GM11168 (cell line): ENCODE results near the gene SLC9A8.

Source experiments
- in situ Hi-C: fragments of 300-500 bp; cut with MboI; formaldehyde crosslinking; loops from one replicate; pipeline ENCODE4 v1.12.0; 2022; ENCODE audit warnings: low sequenced_read_pairs; ENCODE audit not compliant: unreplicated experiment

SLC9A8 gene

DNA sequence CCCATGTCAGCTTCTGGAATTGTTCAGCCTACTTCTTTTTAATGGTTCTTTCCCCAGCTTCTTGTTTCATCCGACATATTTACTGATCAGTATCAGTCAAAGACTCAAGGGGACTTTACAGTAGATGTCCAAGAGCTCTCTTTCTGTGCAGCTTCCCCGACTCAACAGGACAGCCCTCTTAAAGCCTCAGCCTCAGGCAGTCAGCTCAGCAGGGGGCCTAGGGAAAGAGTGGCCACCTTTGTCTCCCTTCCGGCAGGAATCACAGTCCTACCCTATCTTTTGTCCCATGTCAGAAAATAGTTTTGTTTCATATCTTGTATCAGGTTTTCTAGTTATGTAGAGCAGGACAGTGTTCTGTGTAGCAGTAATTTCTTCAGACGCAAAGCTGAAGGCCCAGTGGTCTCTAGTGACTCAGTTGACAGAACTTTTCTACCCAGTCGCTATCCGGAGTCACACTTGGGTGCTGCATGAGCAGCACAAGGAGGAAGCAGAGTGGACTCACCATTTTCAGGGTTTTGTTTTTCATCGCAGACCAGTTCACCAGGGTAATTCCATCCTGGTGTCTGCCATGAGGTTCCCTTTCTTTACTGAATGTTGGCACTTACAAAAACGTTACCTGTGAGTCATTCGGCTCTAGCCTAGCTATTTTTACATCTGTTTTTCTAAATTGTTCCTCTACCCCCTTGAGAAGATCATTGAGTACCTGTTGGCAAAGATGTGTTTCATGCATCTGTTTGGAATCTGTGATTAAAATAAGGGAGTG, 55.0 kb downstream of the SLC9A8 start:
- in situ Hi-C loops = loop anchor here (25.0 kb wide), 1 partner anchor 530 kb away; no protein-coding TSS in a partner anchor

DNA sequence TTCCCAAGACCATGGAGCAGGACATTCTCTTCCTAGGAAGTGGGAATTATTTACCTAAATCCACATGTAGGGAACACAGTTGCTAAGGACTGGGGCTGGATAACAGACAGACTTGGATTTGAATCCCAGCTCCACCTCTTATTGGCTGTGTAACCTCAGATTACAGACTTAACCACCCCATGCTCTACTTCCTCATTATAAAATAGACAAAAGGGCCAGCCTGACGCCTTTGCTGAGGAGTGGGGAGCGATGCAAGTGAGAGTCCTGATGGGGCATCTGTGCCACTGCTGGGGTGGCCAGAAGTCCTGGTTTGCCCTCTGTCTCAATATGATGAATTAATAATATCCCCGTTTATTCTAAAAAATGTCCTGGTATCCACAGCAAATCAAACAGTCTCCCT, 55.9 kb downstream of the SLC9A8 start:
- in situ Hi-C loops = loop anchor here (25.0 kb wide), 1 partner anchor 531 kb away; no protein-coding TSS in a partner anchor

DNA sequence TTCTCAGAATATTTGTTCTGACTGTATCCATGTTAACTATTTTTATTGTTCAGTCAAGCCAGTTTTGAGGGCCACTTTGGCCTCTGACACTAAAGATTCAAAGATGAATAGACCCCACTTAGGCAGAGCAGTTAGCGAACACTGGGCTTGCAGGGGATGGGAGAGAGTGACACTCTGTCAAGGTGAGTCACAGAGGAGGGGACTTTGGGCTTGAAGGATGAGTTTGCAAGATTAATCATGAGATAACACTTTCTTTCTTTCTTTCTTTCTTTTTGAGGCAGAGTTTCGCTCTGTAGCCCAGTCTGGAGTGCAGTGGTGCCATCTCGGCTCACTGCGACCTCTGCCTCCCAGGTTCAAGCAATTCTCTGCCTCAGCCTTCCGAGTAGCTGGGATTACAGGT, 56.3 kb downstream of the SLC9A8 start:
- in situ Hi-C loops = loop anchor here (25.0 kb wide), 1 partner anchor 532 kb away; no protein-coding TSS in a partner anchor

DNA sequence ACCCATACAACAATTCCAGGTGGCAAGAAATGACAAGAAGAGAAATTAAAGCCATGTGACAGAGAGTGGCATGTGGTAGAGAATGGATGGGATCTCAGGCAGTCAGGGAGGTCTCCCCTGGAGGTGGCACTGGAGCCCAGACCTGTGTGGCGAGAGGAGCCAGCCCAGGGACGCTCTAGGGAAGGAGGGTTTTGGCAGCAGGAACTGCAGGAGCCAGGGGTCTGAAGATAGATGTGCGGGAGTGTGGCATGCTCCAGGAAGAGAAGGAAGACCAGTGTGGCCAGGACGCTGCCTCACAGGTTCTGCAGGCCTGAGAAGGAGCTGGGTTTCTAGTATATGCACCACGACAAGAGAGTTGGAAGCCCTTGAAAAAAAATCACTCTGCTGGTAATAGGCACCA, 57.6 kb downstream of the SLC9A8 start:
- in situ Hi-C loops = loop anchor here (25.0 kb wide), 1 partner anchor 533 kb away; no protein-coding TSS in a partner anchor

DNA sequence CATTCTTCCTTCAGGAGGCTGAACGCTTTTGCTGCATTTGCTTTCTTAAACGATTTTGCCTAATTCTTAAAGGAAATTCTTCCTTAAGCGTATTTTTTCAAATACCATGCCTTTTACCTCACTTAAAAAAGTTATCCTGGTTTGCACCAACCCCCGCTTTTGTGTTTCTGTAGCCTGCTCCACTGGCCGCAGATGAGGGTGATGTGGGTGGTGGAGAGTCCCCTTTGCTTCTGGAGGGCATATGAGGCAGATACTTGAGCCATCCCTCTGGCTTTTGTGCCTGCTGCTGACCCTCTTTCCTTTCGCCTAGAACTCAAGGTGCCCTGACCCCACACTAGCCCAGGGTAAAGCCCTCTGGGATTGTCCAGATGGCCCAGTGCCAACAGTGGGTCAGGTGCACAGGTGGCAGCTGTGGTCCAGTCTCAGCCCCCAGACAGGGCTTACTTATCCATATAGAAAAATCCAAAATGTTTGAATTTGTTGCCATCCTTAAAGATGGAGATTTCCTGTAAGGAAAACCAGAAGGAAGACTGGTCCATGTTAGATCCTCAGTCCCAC, 58.8 kb downstream of the SLC9A8 start:
- in situ Hi-C loops = loop anchor here (25.0 kb wide), 1 partner anchor 534 kb away; no protein-coding TSS in a partner anchor

DNA sequence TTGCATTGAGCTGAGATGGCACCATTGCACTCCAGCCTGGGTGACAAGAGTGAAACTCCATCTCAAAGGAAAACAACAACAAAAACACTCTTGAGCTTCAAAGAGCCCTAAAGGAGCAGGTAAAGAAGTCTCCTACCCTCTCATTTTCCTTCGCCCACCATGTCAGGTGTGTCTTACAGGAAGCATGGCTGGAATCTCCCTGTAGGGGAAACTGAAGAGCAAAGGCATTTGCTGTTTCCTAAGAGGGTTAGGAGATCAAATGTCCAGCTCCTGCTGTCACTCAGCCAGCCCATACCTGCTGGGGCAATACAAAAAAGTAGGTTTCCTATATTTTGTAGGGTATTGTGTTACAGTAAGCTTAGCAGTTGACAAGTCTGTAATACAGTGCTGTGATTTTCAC, 59.4 kb downstream of the SLC9A8 start:
- in situ Hi-C loops = loop anchor here (25.0 kb wide), 1 partner anchor 535 kb away; no protein-coding TSS in a partner anchor

DNA sequence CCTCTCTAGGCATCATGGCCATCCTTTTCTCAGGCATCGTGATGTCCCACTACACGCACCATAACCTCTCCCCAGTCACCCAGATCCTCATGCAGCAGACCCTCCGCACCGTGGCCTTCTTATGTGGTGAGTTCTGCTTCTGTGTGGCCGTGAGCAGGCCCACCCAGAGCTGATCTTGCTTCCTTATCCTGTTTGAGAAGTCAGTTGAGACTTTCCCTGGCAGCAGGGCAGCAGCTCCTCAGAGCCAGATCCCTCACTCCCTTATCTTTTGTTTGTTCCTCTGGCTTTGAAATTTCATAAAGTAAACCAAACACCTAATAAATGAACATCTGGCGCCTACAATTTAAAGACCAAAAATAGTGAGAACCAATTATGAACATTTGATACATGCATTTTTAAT, 62.1 kb downstream of the SLC9A8 start:
- in situ Hi-C loops = loop anchor here (25.0 kb wide), 1 partner anchor 537 kb away; no protein-coding TSS in a partner anchor

DNA sequence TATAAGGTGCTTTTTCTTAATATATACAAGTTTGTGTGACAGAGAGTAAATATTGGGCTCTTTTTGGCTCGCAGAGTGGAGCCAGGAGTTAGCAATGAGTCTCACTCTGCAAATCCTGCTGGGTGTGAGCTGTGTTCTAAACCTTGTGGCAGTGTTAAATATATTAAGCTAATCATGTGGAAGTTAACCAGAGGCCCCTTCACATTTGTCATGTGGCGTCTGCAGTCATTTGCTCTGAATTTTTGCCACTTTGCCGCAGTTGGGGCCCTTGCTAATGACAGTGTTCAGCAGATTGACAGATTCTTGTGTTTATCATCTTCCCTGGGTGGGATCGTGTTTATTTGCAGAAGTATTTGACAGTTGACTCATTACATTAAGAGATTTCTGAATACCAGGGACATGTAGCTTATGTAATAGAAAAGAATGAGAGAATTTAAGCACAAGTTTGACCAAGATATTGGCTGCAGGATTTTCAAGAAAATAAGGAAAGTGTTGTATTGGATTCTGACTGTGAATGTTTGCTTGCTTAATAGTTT, 64.8 kb downstream of the SLC9A8 start:
- in situ Hi-C loops = no loop called here

DNA sequence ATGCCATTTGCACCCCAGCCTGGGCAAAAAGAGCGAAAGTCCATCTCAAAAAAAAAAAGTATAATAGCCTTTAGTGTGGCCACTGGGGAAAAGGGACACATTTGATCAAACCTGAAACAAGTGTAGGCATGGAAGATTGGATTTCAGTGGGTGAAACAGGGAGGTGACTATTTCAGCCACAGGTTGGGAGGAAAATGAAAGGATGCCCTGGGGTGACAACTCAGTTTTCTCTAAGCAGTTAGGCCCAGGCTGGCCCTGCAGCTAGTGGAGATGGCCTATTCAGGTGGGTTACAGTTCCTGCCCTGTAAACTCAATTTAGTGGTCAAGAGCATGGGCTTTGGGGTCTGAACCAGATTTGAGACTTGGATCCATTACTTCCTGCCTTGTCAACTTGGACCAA, 66.3 kb downstream of the SLC9A8 start:
- in situ Hi-C loops = no loop called here

DNA sequence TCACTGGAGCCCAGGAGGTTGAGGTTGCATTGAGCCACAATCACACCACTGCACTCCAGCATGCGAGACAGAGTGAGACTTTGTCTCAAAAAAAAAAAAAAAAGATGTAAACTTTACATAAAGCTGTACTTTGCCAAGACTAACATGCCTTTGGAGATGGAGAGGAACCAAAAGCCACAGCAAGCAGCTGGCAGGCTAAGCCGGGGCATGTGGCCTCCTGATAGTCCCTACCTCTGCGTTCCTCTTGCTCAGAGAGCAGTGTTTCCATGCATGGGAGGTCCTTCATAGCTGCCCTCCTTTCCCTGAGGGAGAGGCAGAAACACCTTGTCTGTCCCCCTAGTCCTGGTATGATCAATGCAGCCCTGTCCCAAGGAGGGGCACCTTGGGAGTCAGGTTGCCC, 67.5 kb downstream of the SLC9A8 start:
- in situ Hi-C loops = no loop called here

DNA sequence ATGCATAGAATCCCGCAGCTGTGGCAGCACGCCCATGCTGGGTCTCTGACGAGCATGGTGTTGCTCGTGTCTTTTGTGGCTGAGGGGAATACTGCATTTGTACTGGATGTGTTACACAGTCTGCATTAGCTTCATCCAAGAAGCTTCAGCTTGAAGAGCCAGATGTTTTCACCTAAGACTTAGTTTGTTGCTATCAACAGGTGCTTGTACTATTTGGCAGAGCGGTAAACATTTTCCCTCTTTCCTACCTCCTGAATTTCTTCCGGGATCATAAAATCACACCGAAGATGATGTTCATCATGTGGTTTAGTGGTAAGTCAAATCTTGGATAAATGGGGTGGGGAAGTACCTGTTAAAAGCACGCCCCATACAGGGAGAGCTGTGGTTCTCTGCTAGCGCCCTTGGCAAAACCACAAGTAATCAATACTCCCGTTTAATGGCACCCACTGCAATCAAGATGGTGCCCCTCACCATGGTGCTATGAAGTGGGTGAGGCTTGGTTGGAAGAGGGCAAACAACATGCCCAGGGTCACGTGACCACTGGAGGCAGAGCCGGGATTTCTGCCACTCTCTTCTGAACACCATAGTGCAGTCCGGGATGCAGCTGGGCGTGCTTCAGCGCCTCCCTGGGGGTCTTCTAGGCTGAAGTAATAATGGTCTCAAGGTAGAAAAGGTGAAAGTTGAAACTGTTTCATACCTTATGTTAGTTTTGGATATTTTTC, 68.3 kb downstream of the SLC9A8 start:
- in situ Hi-C loops = no loop called here

DNA sequence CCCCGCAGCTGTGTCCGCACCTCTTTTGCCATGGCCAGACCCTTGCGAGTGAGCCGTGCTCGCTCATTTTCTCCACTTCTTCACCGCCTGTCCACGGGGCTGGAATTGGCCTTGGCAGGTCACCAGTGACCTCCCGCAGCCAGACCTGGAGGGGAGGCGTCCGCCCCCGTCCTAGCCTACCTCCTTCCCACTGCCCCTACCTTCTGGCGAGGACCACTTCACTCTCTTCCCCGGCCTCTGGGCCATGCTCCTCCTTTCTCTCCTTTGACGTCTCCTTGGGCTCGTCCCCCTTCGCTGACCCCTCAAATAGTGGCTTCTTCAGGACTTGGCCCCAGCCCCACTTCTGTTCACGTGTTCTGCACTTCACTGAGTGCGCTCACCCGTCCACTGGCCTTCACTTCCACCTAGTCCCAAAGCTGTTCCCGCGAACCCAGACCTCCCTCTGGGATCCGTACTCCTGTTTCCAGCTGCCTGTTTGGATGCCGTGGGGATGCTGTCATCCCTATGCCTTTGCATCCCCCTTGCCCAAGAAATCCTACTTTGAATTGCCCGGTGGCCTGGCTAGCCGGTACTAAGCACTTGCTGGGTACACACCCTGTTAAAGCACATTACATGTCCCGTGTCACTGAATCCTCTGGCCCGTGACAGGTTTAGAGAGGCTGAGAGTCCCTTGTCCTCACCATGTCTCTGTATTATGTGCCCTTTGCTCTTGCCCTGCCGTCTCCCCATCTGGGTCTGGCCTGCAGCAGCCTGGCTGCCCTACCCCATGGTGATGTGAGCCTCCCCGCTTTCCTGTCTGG, 69.7 kb downstream of the SLC9A8 start:
- in situ Hi-C loops = no loop called here

DNA sequence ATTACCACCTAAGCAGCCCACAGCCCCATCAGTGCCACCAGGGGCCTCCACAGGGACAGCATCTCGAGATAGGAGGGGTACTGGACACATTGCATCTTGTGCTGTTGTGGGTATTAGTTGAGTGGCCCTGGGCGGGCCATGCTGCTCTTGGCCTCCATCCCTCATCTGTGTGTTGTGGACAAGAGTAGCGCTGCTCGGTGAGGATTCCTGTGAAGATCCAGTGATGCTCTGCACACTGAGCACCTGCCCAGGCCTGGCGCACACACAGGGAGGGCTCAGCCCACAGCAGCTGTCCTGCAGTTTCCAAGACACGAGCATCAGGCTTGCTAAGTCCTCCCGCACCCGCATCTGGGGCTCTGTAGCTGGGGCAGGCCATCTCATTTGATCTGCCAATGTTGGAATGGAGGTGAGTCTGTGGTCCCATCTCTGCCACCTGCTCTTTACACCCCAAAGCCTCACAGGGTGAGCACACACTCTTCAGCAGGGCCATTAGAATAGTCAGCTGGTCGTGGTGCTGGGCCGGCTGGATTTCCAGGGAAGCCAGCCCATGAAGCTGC, 70.7 kb downstream of the SLC9A8 start:
- in situ Hi-C loops = no loop called here

DNA sequence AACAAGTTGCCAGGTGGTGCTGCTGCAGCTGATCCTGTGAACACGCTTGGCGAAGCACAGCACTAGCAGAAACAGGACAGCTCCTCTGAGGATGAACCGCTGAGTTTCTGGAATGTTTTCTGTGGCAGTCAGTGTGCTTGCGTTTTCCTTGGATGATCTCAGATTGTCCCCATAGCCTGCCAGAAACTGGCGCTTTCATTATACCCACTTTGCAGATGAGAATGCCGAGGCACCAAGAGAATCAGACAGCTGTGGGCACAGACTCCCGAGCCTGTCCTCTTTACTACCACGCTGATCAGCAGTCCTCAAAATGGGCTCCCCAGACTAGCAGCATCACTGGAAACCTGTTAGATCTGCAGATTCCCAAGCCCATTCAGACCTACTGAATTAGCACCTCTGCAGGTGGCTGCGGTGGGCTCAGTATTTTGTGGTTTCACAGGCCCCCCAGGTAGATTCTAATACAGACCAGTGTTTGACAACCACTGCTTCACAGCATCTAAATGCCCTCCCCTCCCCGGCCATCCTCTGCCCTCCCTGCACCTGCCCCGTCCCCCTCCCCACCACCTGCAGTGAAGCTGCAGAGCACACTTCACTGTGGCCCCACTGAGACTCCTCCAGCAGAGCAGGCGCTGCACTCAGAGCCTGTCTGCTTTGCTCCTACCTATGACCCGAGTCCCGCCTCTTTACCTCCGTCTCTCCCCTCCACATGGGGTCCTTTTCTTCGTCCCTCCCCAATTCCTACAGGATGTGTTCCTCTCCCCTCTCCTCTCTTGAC, 73.1 kb downstream of the SLC9A8 start:
- in situ Hi-C loops = no loop called here

DNA sequence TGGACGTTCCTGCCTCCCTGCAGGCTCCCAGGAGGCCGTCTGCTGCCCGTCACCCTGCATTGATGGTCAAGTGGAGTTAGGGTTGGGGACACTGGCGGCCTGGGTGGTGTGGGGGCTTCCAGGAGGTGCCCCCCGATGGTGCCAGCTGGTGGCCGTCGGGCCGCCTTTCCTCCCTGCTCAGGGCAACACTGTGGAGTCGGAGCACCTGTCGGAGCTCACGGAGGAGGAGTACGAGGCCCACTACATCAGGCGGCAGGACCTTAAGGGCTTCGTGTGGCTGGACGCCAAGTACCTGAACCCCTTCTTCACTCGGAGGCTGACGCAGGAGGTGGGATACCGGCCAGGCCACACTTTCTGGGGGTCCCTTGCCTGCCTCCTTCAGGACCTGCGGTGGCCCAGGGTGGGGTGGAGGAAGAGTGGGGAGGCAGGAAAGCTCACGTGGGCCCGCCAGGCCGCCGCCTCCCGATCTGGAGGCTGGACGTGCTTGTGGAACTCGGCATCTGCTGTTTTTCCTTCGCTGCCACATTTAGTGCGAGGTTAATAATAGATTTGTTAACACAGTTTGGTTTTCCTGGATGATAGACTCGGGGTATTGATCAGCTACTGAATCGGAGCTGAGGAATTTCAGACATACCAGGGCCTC, 74.1 kb downstream of the SLC9A8 start:
- in situ Hi-C loops = no loop called here

DNA sequence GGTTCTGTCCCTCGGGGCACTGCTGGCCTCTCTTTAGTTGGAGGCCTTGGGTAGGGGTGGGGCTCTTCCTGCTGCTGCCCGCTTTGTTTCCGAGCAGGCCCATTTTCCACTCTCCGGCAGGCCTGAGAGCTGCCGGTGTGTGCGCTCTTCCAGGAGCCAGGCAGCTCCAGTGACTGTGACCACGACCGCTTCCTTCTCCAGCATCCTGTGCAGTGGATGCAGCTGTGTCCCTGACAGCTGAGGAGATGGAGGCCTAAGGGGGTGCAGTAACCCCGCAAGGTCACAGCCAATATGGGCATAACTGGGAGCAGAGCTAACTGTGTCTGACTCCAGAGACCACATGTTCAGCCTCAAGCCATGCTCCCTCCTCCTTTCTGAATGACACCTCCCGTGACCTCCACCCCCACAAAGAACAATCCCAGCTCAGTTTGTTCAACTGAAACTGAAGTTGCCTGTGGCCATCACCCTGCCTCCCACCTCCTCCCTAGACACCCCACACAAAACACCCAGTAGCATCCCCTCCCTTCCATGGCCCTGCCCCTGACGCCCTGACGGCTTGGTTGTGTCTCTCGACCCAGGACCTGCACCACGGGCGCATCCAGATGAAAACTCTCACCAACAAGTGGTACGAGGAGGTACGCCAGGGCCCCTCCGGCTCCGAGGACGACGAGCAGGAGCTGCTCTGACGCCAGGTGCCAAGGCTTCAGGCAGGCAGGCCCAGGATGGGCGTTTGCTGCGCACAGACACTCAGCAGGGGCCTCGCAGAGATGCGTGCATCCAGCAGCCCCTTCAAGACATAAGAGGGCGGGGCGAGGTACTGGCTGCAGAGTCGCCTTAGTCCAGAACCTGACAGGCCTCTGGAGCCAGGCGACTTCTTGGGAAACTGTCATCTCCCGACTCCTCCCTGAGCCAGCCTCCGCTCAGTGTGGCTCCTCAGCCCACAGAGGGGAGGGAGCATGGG, 74.9 kb downstream of the SLC9A8 start:
- in situ Hi-C loops = no loop called here

DNA sequence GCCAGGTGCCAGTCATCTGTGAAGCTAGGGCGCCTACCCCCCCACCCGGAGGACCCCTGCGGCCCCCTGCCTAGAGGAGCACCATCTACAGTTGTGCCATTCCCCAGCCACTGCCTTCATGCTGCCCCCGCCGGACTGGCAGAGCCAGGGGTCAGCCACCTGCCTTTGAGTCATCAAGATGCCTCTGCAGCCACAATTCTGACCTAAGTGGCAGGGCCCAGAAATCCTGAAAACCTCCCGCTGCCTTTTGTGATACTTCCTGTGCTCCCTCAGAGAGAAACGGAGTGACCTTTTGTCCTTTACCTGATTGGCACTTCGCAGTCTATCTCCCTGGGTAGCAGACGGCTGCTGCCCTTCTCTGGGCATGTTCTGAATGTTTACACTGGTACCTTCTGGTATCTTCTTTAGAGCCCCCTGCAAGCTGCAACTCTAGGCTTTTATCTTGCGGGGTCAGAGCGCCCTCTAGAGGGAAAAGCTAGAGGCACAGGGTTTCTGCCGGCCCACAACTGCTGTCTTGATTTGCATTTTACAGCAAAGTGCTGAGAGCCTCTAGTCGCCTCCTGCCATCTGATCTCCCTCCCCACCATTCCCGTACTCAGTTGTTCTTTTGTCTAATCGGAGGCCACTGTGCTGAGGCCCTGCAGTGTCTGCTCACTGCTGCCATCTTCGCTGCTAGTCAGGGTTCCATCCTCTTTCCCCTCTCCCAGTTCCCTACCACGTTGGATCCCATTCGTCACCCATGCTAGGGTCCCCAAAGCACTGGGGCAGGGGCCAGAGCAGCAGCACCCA, 75.8 kb downstream of the SLC9A8 start:
- in situ Hi-C loops = no loop called here
